ENCODE measurements around the gene APCDD1L.

The APCDD1L gene

DNA sequence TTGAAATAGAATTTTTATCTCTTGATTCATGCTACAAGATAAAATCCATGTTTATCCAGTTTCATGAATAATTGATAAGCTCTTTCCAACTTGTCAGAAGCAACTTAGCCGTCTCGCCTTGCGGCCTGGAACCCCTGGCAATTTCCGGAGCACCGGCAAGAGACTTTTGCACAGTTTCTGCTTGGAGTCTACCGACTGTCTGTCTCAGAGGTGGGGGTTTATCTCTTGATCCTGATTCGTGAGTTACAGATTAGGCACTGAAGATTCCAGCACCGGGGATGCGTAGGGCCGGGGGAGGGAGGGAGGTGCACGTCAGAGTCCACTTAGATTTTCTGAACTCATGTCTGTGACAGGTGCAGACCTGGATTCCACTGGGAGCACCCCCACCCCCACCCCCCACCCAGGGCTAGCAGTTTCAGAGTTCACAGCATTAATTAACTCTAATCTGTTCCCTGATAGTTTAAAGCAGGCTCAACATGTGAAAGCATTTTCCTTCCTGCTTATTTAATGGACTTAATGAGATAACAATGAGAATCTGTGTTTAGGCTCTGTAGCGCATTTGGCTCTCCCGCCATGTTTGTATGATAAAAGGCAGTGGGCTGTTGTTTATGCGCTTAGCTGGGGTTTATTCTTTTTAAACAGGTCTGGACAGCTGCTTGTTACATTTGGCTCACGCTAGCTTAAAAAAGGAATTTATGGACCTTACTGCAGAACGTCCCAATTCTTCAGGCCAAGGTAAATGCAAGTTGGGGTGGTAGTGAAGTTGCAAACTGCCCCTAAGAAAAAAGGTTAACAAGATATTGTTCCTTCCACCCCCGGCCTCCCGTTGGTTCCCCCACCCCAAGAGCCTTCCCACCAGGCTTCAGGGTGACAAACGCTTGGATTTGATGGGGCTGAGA, 8.1 kb upstream of the APCDD1L start:
- Histone ChIP-seq H3K9ac (ENCODE audit: low read length) (no peak overlapping the region), H3K36me3 (ENCODE audit: control insufficient read depth, insufficient read depth, low read length, severe bottlenecking) (no peaks in the 10 kb centered on the region), H3K4me1 (ENCODE audit: control insufficient read depth, insufficient read depth, low read length) (peaks cover 8% of the 10 kb centered on the region), H3K9me3 (ENCODE audit: control insufficient read depth, low read length) (peaks cover 20% of the 10 kb centered on the region), H3K4me3 (ENCODE audit: low read length) (no peak overlapping the region), H3K27me3 (replicated peaks; ENCODE audit: control insufficient read depth, insufficient read depth, low read length) (no peaks in the 10 kb centered on the region)
- no peak for DNase-seq (ENCODE audit: low read depth)

DNA sequence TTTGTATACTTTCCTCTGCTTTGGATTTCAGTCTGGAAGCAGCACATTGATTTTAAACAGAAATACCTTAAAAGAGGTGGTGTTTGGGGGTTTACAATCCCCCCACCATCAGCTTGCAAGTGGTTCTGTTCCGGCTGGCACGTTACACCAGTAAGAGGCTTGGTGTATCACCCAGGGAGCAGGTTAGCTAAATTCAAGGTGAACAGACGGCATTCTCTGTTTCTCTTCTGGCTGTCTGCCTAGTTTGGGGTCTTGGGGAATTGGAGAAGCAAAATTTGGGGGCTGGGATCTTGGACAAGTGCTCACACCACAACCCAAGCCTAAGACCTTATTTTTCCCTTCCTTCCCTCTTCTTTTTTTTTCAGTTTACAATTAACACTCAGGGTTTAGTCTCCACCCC, 7.5 kb upstream of the APCDD1L start:
- Histone ChIP-seq H3K4me3 (ENCODE audit: low read length) (no peak overlapping the region), H3K36me3 (ENCODE audit: control insufficient read depth, insufficient read depth, low read length, severe bottlenecking) (no peaks in the 10 kb centered on the region), H3K27me3 (replicated peaks; ENCODE audit: control insufficient read depth, insufficient read depth, low read length) (no peaks in the 10 kb centered on the region), H3K9ac (ENCODE audit: low read length) (no peak overlapping the region), H3K4me1 (ENCODE audit: control insufficient read depth, insufficient read depth, low read length) (peaks cover 8% of the 10 kb centered on the region), H3K9me3 (ENCODE audit: control insufficient read depth, low read length) (peaks cover 20% of the 10 kb centered on the region)
- no peak for DNase-seq (ENCODE audit: low read depth)

DNA sequence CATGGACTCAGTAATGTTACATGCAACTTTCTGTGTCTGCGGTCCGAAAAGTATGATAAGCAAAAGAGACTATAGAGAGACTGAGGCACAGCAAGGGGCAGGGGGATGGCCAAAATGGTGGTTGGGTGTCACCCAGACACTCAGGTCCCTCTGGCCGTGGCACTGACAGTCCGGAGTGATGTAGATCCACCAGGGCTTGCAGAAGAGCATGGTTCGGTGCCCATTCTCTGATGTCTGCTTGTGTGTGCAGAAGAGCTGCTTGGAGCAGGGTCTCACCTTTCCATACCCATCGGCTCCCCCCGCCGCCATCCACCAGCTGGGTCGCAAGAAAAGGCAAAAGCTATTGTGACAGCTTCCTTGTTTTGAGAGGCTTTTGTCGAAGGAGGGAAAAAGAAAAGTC, 6.6 kb upstream of the APCDD1L start:
- H3K36me3 ChIP-seq (ENCODE audit: control insufficient read depth, insufficient read depth, low read length, severe bottlenecking), result no peaks in the 10 kb centered on the region
- no peak overlapping the region for H3K4me3 ChIP-seq (ENCODE audit: low read length)
- H3K27me3 ChIP-seq (replicated peaks; ENCODE audit: control insufficient read depth, insufficient read depth, low read length), result no peaks in the 10 kb centered on the region
- H3K4me1 ChIP-seq (ENCODE audit: control insufficient read depth, insufficient read depth, low read length), result peaks cover 8% of the 10 kb centered on the region
- H3K9me3 ChIP-seq (ENCODE audit: control insufficient read depth, low read length), result peaks cover 14% of the 10 kb centered on the region
- no peak for DNase-seq (ENCODE audit: low read depth)
- H3K9ac ChIP-seq (ENCODE audit: low read length), result no peak overlapping the region

DNA sequence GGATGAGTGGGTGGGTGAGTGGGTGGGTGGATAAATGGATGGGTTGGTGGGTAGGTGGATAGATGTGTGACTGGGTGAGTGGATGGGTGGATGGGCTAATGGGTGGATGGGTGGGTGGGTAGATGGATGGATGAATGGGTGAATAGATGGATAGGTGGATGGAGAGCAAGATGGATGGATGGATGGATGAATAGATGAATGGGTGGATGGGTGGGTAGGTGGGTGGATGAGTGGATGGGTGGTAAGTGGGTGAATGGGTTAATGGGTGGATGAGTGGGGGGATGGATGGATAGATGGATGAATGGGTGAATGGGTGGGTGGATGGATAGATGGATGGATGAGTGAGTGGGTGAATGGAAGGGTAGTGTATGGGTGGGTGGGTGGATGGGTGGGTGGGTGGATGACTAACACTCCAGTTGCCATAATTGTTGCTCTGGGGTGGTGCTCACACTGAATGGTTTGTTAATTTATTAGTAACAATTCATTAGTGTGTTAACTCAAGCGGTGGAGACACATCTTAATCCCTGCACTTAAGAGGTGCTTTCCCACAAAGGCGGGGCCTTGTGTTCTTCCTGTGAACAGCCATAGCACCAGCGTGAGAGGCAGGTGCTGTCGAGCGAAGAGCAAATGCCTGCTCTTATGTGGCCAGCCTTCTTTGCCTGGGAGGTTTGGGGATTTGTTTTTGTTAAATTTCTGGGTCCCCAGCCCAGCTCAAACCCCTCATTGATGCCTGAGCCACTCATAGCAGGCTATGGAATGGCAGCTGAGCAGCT, 4.9 kb upstream of the APCDD1L start:
- no peak overlapping the region for H3K9ac ChIP-seq (ENCODE audit: low read length)
- H3K36me3 ChIP-seq (ENCODE audit: control insufficient read depth, insufficient read depth, low read length, severe bottlenecking), result no peaks in the 10 kb centered on the region
- H3K27me3 ChIP-seq (replicated peaks; ENCODE audit: control insufficient read depth, insufficient read depth, low read length), result no peaks in the 10 kb centered on the region
- no peak overlapping the region for H3K4me3 ChIP-seq (ENCODE audit: low read length)
- DNase-seq (ENCODE audit: low read depth), result no peak
- no peaks in the 10 kb centered on the region for H3K9me3 ChIP-seq (ENCODE audit: control insufficient read depth, low read length)
- H3K4me1 ChIP-seq (ENCODE audit: control insufficient read depth, insufficient read depth, low read length), result peaks cover 8% of the 10 kb centered on the region

DNA sequence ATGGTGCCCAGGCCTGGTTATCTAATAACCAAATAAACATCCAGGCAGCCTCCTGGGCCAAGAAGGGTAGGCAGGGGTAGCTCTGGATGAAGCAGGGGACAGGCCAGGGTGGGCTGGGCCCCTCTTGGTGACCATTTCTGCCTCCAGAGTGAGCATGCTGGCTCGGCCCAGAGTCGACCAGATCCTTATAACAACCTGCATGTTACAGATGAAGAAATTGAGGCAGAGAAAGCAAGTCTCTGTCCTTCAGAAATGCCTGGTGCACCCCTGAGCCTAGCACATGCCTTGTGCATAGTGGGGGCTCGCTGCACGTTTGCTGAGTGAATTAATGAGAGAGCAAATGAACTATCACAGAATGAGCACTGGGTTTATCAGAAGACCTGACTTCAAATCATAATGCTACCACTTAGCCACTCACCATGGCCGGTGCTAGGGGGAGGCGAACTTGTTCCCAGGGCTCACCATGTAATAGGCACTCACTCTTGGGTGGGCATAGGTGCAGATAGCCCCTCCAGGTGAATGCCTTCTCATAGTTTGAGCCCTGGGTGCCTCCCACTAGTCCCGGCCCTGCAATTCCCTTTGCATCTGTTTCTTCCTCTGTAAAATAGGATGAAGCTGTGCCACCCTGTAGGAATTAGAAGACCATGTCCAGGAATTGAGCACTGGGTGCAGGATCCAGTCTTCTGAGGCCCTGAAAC, 3.8 kb upstream of the APCDD1L start:
- H3K4me1 ChIP-seq (ENCODE audit: control insufficient read depth, insufficient read depth, low read length), result peaks cover 4% of the 10 kb centered on the region
- no peak overlapping the region for H3K4me3 ChIP-seq (ENCODE audit: low read length)
- no peak for DNase-seq (ENCODE audit: low read depth)
- H3K9ac ChIP-seq (ENCODE audit: low read length), result no peak overlapping the region
- H3K9me3 ChIP-seq (ENCODE audit: control insufficient read depth, low read length), result no peaks in the 10 kb centered on the region
- H3K27me3 ChIP-seq (replicated peaks; ENCODE audit: control insufficient read depth, insufficient read depth, low read length), result no peaks in the 10 kb centered on the region
- H3K36me3 ChIP-seq (ENCODE audit: control insufficient read depth, insufficient read depth, low read length, severe bottlenecking), result no peaks in the 10 kb centered on the region

DNA sequence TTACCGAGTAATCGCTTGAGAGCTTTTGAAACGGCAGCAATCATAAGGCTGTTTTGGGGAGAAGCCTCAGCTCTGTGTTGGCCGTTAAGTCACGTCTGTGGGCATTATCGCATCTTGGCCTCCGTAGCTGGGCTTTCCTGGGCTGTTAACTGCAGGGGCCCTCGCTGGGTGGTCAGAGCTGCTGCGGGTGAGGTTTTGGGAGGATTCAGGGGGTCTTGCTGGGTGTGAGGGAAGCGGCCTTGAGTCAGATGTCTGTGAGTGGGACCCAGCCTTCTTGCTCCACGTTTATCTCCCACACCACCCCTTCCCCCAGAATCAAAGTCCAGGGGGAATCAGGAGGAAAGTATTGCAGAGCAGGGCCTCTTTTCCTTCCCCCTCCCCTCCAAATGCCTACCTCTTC, 3.2 kb upstream of the APCDD1L start:
- no peaks in the 10 kb centered on the region for H3K9me3 ChIP-seq (ENCODE audit: control insufficient read depth, low read length)
- peaks cover under 1% of the 10 kb centered on the region for H3K4me1 ChIP-seq (ENCODE audit: control insufficient read depth, insufficient read depth, low read length)
- DNase-seq (ENCODE audit: low read depth), result no peak
- H3K27me3 ChIP-seq (replicated peaks; ENCODE audit: control insufficient read depth, insufficient read depth, low read length), result peaks cover 3% of the 10 kb centered on the region
- no peak overlapping the region for H3K4me3 ChIP-seq (ENCODE audit: low read length)
- H3K9ac ChIP-seq (ENCODE audit: low read length), result no peak overlapping the region
- no peaks in the 10 kb centered on the region for H3K36me3 ChIP-seq (ENCODE audit: control insufficient read depth, insufficient read depth, low read length, severe bottlenecking)

DNA sequence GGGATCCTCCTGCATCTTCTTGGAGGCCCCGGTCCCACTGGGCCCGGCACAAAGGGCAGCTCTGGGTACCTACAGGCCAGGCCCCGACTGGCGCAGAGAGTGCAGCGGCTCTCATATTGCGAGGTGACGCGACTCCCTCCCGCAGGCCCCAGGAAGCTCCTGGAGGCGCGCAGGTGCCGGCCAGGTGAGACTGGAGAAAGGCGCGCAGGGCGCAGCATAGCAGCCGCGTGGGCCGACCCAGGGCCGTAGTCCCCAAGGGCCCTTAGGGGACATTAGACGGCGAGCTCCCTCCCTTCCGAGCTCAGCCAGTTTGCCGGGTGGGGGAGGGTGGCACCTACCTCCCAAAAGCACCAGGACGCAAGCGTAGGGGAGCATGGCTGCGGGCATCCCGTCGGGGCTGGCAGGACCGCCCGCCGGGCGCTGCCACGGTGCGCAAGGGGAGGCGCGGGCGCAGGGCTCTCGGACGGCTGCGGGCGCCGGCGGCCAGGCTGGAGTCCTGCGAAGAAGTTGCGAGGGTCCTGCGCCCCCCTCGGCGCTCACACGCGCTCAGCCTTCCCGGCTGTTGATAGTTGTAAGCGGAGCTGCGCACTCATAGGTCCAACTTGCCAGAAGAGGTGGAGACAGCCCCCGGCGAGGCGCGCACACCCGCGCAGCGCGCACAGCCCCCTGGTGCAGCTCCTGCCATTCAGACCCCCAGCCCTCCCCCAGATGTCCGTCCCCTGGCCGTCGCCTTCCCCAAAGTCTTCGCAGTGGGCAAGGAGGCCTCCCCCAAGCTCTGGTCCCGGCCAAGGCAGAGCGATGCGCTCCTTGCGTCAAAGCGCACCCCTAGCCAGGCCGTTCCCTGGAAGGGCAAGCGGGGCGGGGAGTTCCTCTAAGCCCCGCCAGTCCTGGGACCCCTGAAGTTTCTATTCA, 622 bp downstream of the APCDD1L start:
- peak; percentile 42 for DNase-seq (ENCODE audit: low read depth)
- Histone ChIP-seq H3K4me1 (ENCODE audit: control insufficient read depth, insufficient read depth, low read length) (peaks cover 22% of the 10 kb centered on the region), H3K9me3 (ENCODE audit: control insufficient read depth, low read length) (no peaks in the 10 kb centered on the region), H3K9ac (ENCODE audit: low read length) (peak overlapping the region; percentile 54), H3K36me3 (ENCODE audit: control insufficient read depth, insufficient read depth, low read length, severe bottlenecking) (no peaks in the 10 kb centered on the region), H3K4me3 (ENCODE audit: low read length) (peak overlapping the region; percentile 81), H3K27me3 (replicated peaks; ENCODE audit: control insufficient read depth, insufficient read depth, low read length) (peaks cover 3% of the 10 kb centered on the region)

DNA sequence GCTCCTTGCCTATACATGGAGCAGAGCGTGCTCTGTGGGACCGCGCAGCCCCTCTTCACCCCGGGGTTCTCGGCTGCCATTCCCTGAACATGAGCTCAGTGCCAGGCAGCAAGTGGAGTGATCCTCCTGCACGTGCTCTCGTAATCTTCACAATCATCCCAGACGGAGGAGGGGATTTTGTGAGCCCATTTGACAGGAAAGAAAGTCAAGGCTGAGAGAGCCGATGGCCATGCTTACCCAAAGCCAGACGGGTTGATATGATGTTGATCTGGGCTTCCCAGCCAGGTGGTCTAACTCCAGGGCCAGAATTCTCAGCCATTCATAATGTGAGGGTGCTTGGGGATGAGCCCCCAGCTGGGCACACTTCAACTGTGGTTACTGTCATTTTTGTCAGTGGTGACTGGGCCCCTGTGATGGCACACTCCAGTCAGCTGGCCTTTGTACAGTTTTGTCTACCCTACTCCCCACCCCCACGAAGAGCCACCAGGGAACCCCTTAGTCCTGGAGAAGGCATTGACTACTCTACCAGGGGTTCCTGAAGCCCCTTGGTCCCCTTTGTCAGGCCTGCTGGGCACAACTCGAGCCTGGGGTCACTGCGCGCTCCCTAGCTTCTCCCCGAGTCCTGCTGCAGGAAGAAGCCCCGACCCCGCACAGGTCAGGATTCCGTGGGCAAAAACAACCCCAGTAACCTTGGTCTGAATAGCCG, 1.5 kb downstream of the APCDD1L start:
- peaks cover 3% of the 10 kb centered on the region for H3K27me3 ChIP-seq (replicated peaks; ENCODE audit: control insufficient read depth, insufficient read depth, low read length)
- no peak for DNase-seq (ENCODE audit: low read depth)
- H3K36me3 ChIP-seq (ENCODE audit: control insufficient read depth, insufficient read depth, low read length, severe bottlenecking), result no peaks in the 10 kb centered on the region
- H3K4me3 ChIP-seq (ENCODE audit: low read length), result peak overlapping the region; percentile 81
- no peak overlapping the region for H3K9ac ChIP-seq (ENCODE audit: low read length)
- no peaks in the 10 kb centered on the region for H3K9me3 ChIP-seq (ENCODE audit: control insufficient read depth, low read length)
- peaks cover 22% of the 10 kb centered on the region for H3K4me1 ChIP-seq (ENCODE audit: control insufficient read depth, insufficient read depth, low read length)

DNA sequence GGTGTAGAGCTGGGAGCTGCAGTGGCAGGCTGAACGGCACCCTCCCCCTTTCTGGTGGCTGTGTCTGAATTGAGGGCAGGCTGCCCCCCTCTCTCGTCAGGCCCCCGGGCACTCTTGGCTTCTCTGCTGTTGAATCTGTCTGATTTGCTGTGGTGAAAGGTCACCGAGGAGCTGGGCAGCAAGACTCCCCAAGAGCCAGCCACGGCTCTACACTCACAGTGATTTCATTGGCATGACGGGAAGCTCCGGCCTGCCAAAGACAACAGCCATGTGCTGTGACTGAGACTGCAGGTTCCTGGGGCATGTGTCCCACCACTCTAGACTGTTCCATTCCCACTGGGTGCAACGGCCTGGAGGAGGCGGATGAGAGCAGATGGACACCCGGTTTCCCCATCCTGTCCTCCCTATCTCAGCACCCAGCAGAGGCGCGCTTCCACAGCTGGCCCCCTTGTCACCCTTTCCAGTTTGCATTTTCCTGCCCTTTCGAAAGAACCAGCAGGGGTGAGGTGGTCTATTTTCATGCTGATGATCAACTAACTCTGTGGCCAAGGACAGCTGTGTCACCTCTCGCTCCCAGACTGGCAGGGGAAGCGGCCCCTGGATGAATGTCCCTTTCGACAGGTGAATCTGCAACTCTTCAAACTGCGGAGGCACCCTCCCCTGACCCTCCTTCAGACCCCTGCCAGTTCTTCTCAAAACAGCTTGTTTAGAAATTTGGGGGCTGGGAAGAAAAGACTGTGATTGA, 2.2 kb downstream of the APCDD1L start:
- Histone ChIP-seq H3K36me3 (ENCODE audit: control insufficient read depth, insufficient read depth, low read length, severe bottlenecking) (no peaks in the 10 kb centered on the region), H3K4me1 (ENCODE audit: control insufficient read depth, insufficient read depth, low read length) (peaks cover 22% of the 10 kb centered on the region), H3K9ac (ENCODE audit: low read length) (no peak overlapping the region), H3K9me3 (ENCODE audit: control insufficient read depth, low read length) (no peaks in the 10 kb centered on the region), H3K4me3 (ENCODE audit: low read length) (no peak overlapping the region), H3K27me3 (replicated peaks; ENCODE audit: control insufficient read depth, insufficient read depth, low read length) (peaks cover 3% of the 10 kb centered on the region)
- DNase-seq (ENCODE audit: low read depth), result no peak

DNA sequence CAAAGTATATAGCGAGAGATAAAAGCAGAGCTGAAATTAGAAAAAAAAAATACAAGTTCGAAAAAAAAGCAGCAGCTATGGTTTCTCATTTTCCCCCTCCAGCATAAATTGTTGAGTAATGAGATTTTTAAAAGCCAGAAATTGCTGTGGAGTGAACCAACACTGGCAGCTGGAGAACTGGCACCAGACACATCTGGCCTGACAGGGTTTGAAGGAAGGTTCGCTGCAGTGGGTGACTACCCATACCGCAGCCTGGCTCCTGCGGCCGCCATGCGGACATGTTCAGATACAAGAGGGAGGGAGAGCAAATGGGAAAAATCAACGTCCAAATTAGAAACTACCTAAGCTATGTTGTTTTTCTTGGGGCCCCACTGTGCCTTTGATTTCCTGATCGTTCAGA, 3.3 kb downstream of the APCDD1L start:
- no peaks in the 10 kb centered on the region for H3K36me3 ChIP-seq (ENCODE audit: control insufficient read depth, insufficient read depth, low read length, severe bottlenecking)

More for the DNA sequence above, 3.3 kb downstream of the APCDD1L start:
- H3K4me3 ChIP-seq (ENCODE audit: low read length), result no peak overlapping the region
- H3K9me3 ChIP-seq (ENCODE audit: control insufficient read depth, low read length), result peaks cover 4% of the 10 kb centered on the region
- DNase-seq (ENCODE audit: low read depth), result peak; percentile 22
- peaks cover 3% of the 10 kb centered on the region for H3K27me3 ChIP-seq (replicated peaks; ENCODE audit: control insufficient read depth, insufficient read depth, low read length)
- H3K9ac ChIP-seq (ENCODE audit: low read length), result no peak overlapping the region
- H3K4me1 ChIP-seq (ENCODE audit: control insufficient read depth, insufficient read depth, low read length), result peaks cover 22% of the 10 kb centered on the region

All from adipocyte (in vitro differentiated cells).